ENCODE measurements around the gene MUC22.
"Not testable (repeated sequence)": the region's sequence is repeated elsewhere in the genome, so short reads cannot be mapped to it uniquely, and the experiment has no call there.

MUC22 gene

GRCh38 chr6:31053873-31054272, 43.6 kb downstream of the MUC22 start:
- Histone ChIP-seq H3K4me1 (ENCODE audit: control insufficient read depth in 1 of 2, insufficient read depth in 2 of 2, low read length in 2 of 2) (no peaks in the 10 kb centered on the region), H3K36me3 (ENCODE audit: control insufficient read depth in 1 of 2, insufficient read depth in 2 of 2, low read length in 2 of 2) (no peaks in the 10 kb centered on the region), H3K9ac (ENCODE audit: low read depth in 1 of 2, low read length in 2 of 2) (no peak overlapping the region), H3K9me3 (ENCODE audit: control insufficient read depth in 1 of 2, low read length in 2 of 2) (no peaks in the 10 kb centered on the region), H3K4me3 (ENCODE audit: low read depth in 1 of 2, low read length in 2 of 2) (no peak overlapping the region), H3K27ac (ENCODE audit: low read depth, low read length) (no peak overlapping the region), H3K27me3 (ENCODE audit: control insufficient read depth in 1 of 2, insufficient read depth in 2 of 2, low read length in 2 of 2) (peaks cover 0 to 3% of the 10 kb centered on the region in 2 donors)

GRCh38 chr6:31055441-31055840, 45.2 kb downstream of the MUC22 start:
- H3K4me3 ChIP-seq (ENCODE audit: low read depth in 1 of 2, low read length in 2 of 2), result no peak overlapping the region
- H3K9me3 ChIP-seq (ENCODE audit: control insufficient read depth in 1 of 2, low read length in 2 of 2), result no peaks in the 10 kb centered on the region
- H3K27me3 ChIP-seq (ENCODE audit: control insufficient read depth in 1 of 2, insufficient read depth in 2 of 2, low read length in 2 of 2), result peaks cover 0 to 3% of the 10 kb centered on the region in 2 donors
- H3K9ac ChIP-seq (ENCODE audit: low read depth in 1 of 2, low read length in 2 of 2), result no peak overlapping the region
- H3K4me1 ChIP-seq (ENCODE audit: control insufficient read depth in 1 of 2, insufficient read depth in 2 of 2, low read length in 2 of 2), result no peaks in the 10 kb centered on the region
- no peak overlapping the region for H3K27ac ChIP-seq (ENCODE audit: low read depth, low read length)
- H3K36me3 ChIP-seq (ENCODE audit: control insufficient read depth in 1 of 2, insufficient read depth in 2 of 2, low read length in 2 of 2), result no peaks in the 10 kb centered on the region

GRCh38 chr6:31057426-31058003, 47.2 kb downstream of the MUC22 start:
- H3K4me3 ChIP-seq (ENCODE audit: low read depth in 1 of 2, low read length in 2 of 2), result no peak overlapping the region
- no peaks in the 10 kb centered on the region for H3K36me3 ChIP-seq (ENCODE audit: control insufficient read depth in 1 of 2, insufficient read depth in 2 of 2, low read length in 2 of 2)
- no peaks in the 10 kb centered on the region for H3K4me1 ChIP-seq (ENCODE audit: control insufficient read depth in 1 of 2, insufficient read depth in 2 of 2, low read length in 2 of 2)
- no peak overlapping the region for H3K9ac ChIP-seq (ENCODE audit: low read depth in 1 of 2, low read length in 2 of 2)
- H3K27ac ChIP-seq (ENCODE audit: low read depth, low read length), result no peak overlapping the region
- no peaks in the 10 kb centered on the region for H3K9me3 ChIP-seq (ENCODE audit: control insufficient read depth in 1 of 2, low read length in 2 of 2)
- H3K27me3 ChIP-seq (ENCODE audit: control insufficient read depth in 1 of 2, insufficient read depth in 2 of 2, low read length in 2 of 2), result peaks cover 0 to 10% of the 10 kb centered on the region in 2 donors

GRCh38 chr6:31058128-31058894, 48.0 kb downstream of the MUC22 start:
- H3K9ac ChIP-seq (ENCODE audit: low read depth in 1 of 2, low read length in 2 of 2), result no peak overlapping the region
- H3K4me1 ChIP-seq (ENCODE audit: control insufficient read depth in 1 of 2, insufficient read depth in 2 of 2, low read length in 2 of 2), result no peaks in the 10 kb centered on the region
- H3K4me3 ChIP-seq (ENCODE audit: low read depth in 1 of 2, low read length in 2 of 2), result no peak overlapping the region
- H3K9me3 ChIP-seq (ENCODE audit: control insufficient read depth in 1 of 2, low read length in 2 of 2), result no peaks in the 10 kb centered on the region
- H3K27me3 ChIP-seq (ENCODE audit: control insufficient read depth in 1 of 2, insufficient read depth in 2 of 2, low read length in 2 of 2), result peaks cover 0 to 11% of the 10 kb centered on the region in 2 donors
- no peak overlapping the region for H3K27ac ChIP-seq (ENCODE audit: low read depth, low read length)
- H3K36me3 ChIP-seq (ENCODE audit: control insufficient read depth in 1 of 2, insufficient read depth in 2 of 2, low read length in 2 of 2), result no peaks in the 10 kb centered on the region

- Histone ChIP-seq H3K27me3 (ENCODE audit: control insufficient read depth in 1 of 2, insufficient read depth in 2 of 2, low read length in 2 of 2) (peaks cover 0 to 8% of the 10 kb centered on the region in 2 donors), H3K4me3 (ENCODE audit: low read depth in 1 of 2, low read length in 2 of 2) (no peak overlapping the region), H3K9ac (ENCODE audit: low read depth in 1 of 2, low read length in 2 of 2) (no peak overlapping the region), H3K27ac (ENCODE audit: low read depth, low read length) (no peak overlapping the region), H3K9me3 (ENCODE audit: control insufficient read depth in 1 of 2, low read length in 2 of 2) (no peaks in the 10 kb centered on the region), H3K36me3 (ENCODE audit: control insufficient read depth in 1 of 2, insufficient read depth in 2 of 2, low read length in 2 of 2) (no peaks in the 10 kb centered on the region), H3K4me1 (ENCODE audit: control insufficient read depth in 1 of 2, insufficient read depth in 2 of 2, low read length in 2 of 2) (no peaks in the 10 kb centered on the region)
These were observed 49.9 kb downstream of the MUC22 start for GRCh38 chr6:31060145-31060544.

GRCh38 chr6:31063906-31064435, 53.7 kb downstream of the MUC22 start:
- no peaks in the 10 kb centered on the region for H3K36me3 ChIP-seq (ENCODE audit: control insufficient read depth in 1 of 2, insufficient read depth in 2 of 2, low read length in 2 of 2)
- H3K27ac ChIP-seq (ENCODE audit: low read depth, low read length), result no peak overlapping the region
- no peak overlapping the region for H3K4me3 ChIP-seq (ENCODE audit: low read depth in 1 of 2, low read length in 2 of 2)
- peaks cover 0 to 8% of the 10 kb centered on the region in 2 donors for H3K27me3 ChIP-seq (ENCODE audit: control insufficient read depth in 1 of 2, insufficient read depth in 2 of 2, low read length in 2 of 2)
- no peaks in the 10 kb centered on the region for H3K4me1 ChIP-seq (ENCODE audit: control insufficient read depth in 1 of 2, insufficient read depth in 2 of 2, low read length in 2 of 2)
- no peak overlapping the region for H3K9ac ChIP-seq (ENCODE audit: low read depth in 1 of 2, low read length in 2 of 2)
- no peaks in the 10 kb centered on the region for H3K9me3 ChIP-seq (ENCODE audit: control insufficient read depth in 1 of 2, low read length in 2 of 2)

- no peaks in the 10 kb centered on the region for H3K4me1 ChIP-seq (ENCODE audit: control insufficient read depth in 1 of 2, insufficient read depth in 2 of 2, low read length in 2 of 2)
- H3K27me3 ChIP-seq (ENCODE audit: control insufficient read depth in 1 of 2, insufficient read depth in 2 of 2, low read length in 2 of 2), result peaks cover 0 to 8% of the 10 kb centered on the region in 2 donors
- no peak overlapping the region for H3K9ac ChIP-seq (ENCODE audit: low read depth in 1 of 2, low read length in 2 of 2)
- H3K36me3 ChIP-seq (ENCODE audit: control insufficient read depth in 1 of 2, insufficient read depth in 2 of 2, low read length in 2 of 2), result no peaks in the 10 kb centered on the region
- H3K4me3 ChIP-seq (ENCODE audit: low read depth in 1 of 2, low read length in 2 of 2), result no peak overlapping the region
- no peaks in the 10 kb centered on the region for H3K9me3 ChIP-seq (ENCODE audit: control insufficient read depth in 1 of 2, low read length in 2 of 2)
- no peak overlapping the region for H3K27ac ChIP-seq (ENCODE audit: low read depth, low read length)
These were observed 55.3 kb downstream of the MUC22 start for GRCh38 chr6:31065556-31065955.

- not testable (repeated sequence) for H3K27ac ChIP-seq (ENCODE audit: low read depth, low read length)
These were observed 56.8 kb downstream of the MUC22 start for GRCh38 chr6:31067028-31067427.

GRCh38 chr6:31067891-31068668, 57.8 kb downstream of the MUC22 start:
- H3K27me3 ChIP-seq (ENCODE audit: control insufficient read depth in 1 of 2, insufficient read depth in 2 of 2, low read length in 2 of 2); H3K9me3 ChIP-seq (ENCODE audit: control insufficient read depth in 1 of 2, low read length in 2 of 2); H3K27ac ChIP-seq (ENCODE audit: low read depth, low read length); H3K9ac ChIP-seq (ENCODE audit: low read depth in 1 of 2, low read length in 2 of 2); H3K4me3 ChIP-seq (ENCODE audit: low read depth in 1 of 2, low read length in 2 of 2); H3K4me1 ChIP-seq (ENCODE audit: control insufficient read depth in 1 of 2, insufficient read depth in 2 of 2, low read length in 2 of 2); H3K36me3 ChIP-seq (ENCODE audit: control insufficient read depth in 1 of 2, insufficient read depth in 2 of 2, low read length in 2 of 2): not testable (repeated sequence)

More at GRCh38 chr6:31067028-31067427, 56.8 kb downstream of the MUC22 start:
- not testable (repeated sequence) for H3K4me1 ChIP-seq (ENCODE audit: control insufficient read depth in 1 of 2, insufficient read depth in 2 of 2, low read length in 2 of 2); H3K9me3 ChIP-seq (ENCODE audit: control insufficient read depth in 1 of 2, low read length in 2 of 2); H3K36me3 ChIP-seq (ENCODE audit: control insufficient read depth in 1 of 2, insufficient read depth in 2 of 2, low read length in 2 of 2); H3K4me3 ChIP-seq (ENCODE audit: low read depth in 1 of 2, low read length in 2 of 2); H3K9ac ChIP-seq (ENCODE audit: low read depth in 1 of 2, low read length in 2 of 2); H3K27me3 ChIP-seq (ENCODE audit: control insufficient read depth in 1 of 2, insufficient read depth in 2 of 2, low read length in 2 of 2)

Measured in duodenal mucosa (tissue), 2 donors.